A673 (cell line): ENCODE data around the gene PTGDR2. TPM values are rescaled to one million over a fixed set of nuclear protein-coding genes. Genes with fewer than 3 reads are reported as not detected.

Source experiments
- BruUV-seq: library from RNA; stranded (reverse); fragments of 400-500 nt; replicated peaks from 2 replicates; lab custom pipeline; 2021; lab: Mats Ljungman, UMichigan
- CTCF ChIA-PET: fragments of 300-600 bp; sonication (Branson Sonifier 250); formaldehyde crosslinking; loops from one replicate; lab custom pipeline; 2022; ENCODE audit warnings: antibody characterized with exemption; lab: Charles Lee
- POLR2A ChIA-PET: fragments of 300-600 bp; sonication (Branson Sonifier 250); formaldehyde crosslinking; loops from one replicate; lab custom pipeline; 2022; ENCODE audit warnings: antibody characterized with exemption; ENCODE audit not compliant: low non-redundant PET; lab: Charles Lee
- DNase-seq: peaks from one replicate; pipeline ENCODE4 v3.0.0-alpha.2; 2015; ENCODE audit warnings: low spot score
- H3K27ac ChIP-seq: fragments of 200-600 bp; sonication (generic); 2 replicates; pipeline ENCODE4 v1.5.1; 2016; ENCODE audit warnings: mixed run types, low read depth, mild to moderate bottlenecking, mixed read lengths, antibody characterized with exemption, low read length; ENCODE audit not compliant: poor library complexity, severe bottlenecking
- H3K27me3 ChIP-seq: fragments of 200-600 bp; sonication (generic); replicated peaks from 2 replicates; pipeline ENCODE4 v1.6.1; 2017; ENCODE audit warnings: mixed run types, low read depth, mild to moderate bottlenecking, mixed read lengths, antibody characterized with exemption, low read length; ENCODE audit not compliant: insufficient read depth, poor library complexity
- H3K36me3 ChIP-seq: fragments of 200-600 bp; sonication (generic); 2 replicates; pipeline ENCODE4 v1.6.1; 2016; ENCODE audit warnings: mixed run types, mild to moderate bottlenecking, mixed read lengths, antibody characterized with exemption, low read length; ENCODE audit not compliant: insufficient read depth, poor library complexity, severe bottlenecking
- H3K4me1 ChIP-seq: fragments of 200-600 bp; sonication (generic); 2 replicates; pipeline ENCODE4 v1.6.1; 2017; ENCODE audit warnings: mixed run types, mild to moderate bottlenecking, mixed read lengths, antibody characterized with exemption, low read length; ENCODE audit not compliant: insufficient read depth, poor library complexity, severe bottlenecking
- H3K4me3 ChIP-seq: fragments of 200-600 bp; sonication (generic); 2 replicates; pipeline ENCODE4 v1.5.1; 2016; ENCODE audit warnings: low read depth, mixed run types, mild to moderate bottlenecking, mixed read lengths, low read length; ENCODE audit not compliant: poor library complexity, severe bottlenecking
- H3K9me3 ChIP-seq: fragments of 200-600 bp; sonication (generic); 2 replicates; pipeline ENCODE4 v1.6.1; 2016; ENCODE audit warnings: mixed run types, low read depth, mild to moderate bottlenecking, mixed read lengths, antibody characterized with exemption, low read length; ENCODE audit not compliant: poor library complexity, severe bottlenecking
- CTCF ChIP-seq: fragments of 300-800, 200-600 bp; sonication (generic); conservative IDR thresholded peaks from 2 replicates; pipeline ENCODE4 v1.5.1; 2017; ENCODE audit warnings: low read depth, mild to moderate bottlenecking, antibody characterized with exemption, low read length, moderate library complexity, mixed read lengths
- EZH2 ChIP-seq: fragments of 200-600 bp; sonication (generic); IDR thresholded peaks from 2 replicates; pipeline ENCODE4 v1.6.1; 2017; ENCODE audit warnings: borderline replicate concordance, low read depth, mild to moderate bottlenecking, mixed read lengths, antibody characterized with exemption, low read length; ENCODE audit not compliant: poor library complexity, severe bottlenecking
- intact Hi-C: fragments of 100-400 bp; cut with micrococcal nuclease; formaldehyde crosslinking; loops from one replicate; pipeline ENCODE4 v1.10.0; 2022; ENCODE audit not compliant: unreplicated experiment
- total RNA-seq: library from RNA; stranded (reverse); gene quantifications from 2 replicates; pipeline ENCODE4 v1.2.3, GENCODE V29; 2021

PTGDR2 gene
- total RNA-seq, 1 experiment from 2014 or later = 0.09 TPM

GRCh38 chr11:60870276-60870675 is 14.5 kb upstream of the PTGDR2 start:
- Histone ChIP-seq H3K4me3 (no peak overlapping the region), H3K27me3 (no peaks in the 10 kb centered on the region), H3K9me3 (no peaks in the 10 kb centered on the region), H3K27ac (no peak overlapping the region), H3K4me1 (no peaks in the 10 kb centered on the region), H3K36me3 (no peaks in the 10 kb centered on the region)
- ChIA-PET CTCF (no interaction called here), POLR2A (no interaction called here)
- TF ChIP-seq EZH2 (no peak), CTCF (no peak)
- BruUV-seq = no TSS peak
- no peak for DNase-seq
- intact Hi-C loops = no loop called here

GRCh38 chr11:60869451-60869825 is 13.7 kb upstream of the PTGDR2 start:
- Histone ChIP-seq H3K4me1 (no peaks in the 10 kb centered on the region), H3K27me3 (no peaks in the 10 kb centered on the region), H3K27ac (no peak overlapping the region), H3K9me3 (no peaks in the 10 kb centered on the region), H3K36me3 (no peaks in the 10 kb centered on the region), H3K4me3 (no peak overlapping the region)
- BruUV-seq = no TSS peak
- TF ChIP-seq EZH2 (no peak), CTCF (no peak)
- DNase-seq = no peak
- ChIA-PET CTCF (no interaction called here), POLR2A (no interaction called here)
- intact Hi-C loops = no loop called here

GRCh38 chr11:60868682-60869450 is 13.1 kb upstream of the PTGDR2 start:
- ChIA-PET POLR2A (no interaction called here), CTCF (no interaction called here)
- intact Hi-C loops = no loop called here

More at GRCh38 chr11:60868682-60869450, 13.1 kb upstream of the PTGDR2 start:
- H3K27ac ChIP-seq = no peak overlapping the region
- H3K4me1 ChIP-seq = no peaks in the 10 kb centered on the region
- no peaks in the 10 kb centered on the region for H3K9me3 ChIP-seq
- BruUV-seq = no TSS peak
- H3K27me3 ChIP-seq = no peaks in the 10 kb centered on the region
- TF ChIP-seq CTCF (no peak), EZH2 (no peak)
- no peak overlapping the region for H3K4me3 ChIP-seq
- no peaks in the 10 kb centered on the region for H3K36me3 ChIP-seq
- no peak for DNase-seq
